LNCAP (cell line): Measurements from ENCODE around the gene DECR2.

Source experiments
- CTCF ChIP-seq: fragments of 450-650 bp; IDR thresholded peaks from 2 replicates; pipeline ENCODE4 v1.5.1; 2017; ENCODE audit warnings: mild to moderate bottlenecking

DECR2 gene

GRCh38 chr16:374616-374926, 27.1 kb upstream of the DECR2 start:
- TF ChIP-seq CTCF = no peak

GRCh38 chr16:375212-375611, 26.5 kb upstream of the DECR2 start:
- TF ChIP-seq CTCF = no peak

DNA sequence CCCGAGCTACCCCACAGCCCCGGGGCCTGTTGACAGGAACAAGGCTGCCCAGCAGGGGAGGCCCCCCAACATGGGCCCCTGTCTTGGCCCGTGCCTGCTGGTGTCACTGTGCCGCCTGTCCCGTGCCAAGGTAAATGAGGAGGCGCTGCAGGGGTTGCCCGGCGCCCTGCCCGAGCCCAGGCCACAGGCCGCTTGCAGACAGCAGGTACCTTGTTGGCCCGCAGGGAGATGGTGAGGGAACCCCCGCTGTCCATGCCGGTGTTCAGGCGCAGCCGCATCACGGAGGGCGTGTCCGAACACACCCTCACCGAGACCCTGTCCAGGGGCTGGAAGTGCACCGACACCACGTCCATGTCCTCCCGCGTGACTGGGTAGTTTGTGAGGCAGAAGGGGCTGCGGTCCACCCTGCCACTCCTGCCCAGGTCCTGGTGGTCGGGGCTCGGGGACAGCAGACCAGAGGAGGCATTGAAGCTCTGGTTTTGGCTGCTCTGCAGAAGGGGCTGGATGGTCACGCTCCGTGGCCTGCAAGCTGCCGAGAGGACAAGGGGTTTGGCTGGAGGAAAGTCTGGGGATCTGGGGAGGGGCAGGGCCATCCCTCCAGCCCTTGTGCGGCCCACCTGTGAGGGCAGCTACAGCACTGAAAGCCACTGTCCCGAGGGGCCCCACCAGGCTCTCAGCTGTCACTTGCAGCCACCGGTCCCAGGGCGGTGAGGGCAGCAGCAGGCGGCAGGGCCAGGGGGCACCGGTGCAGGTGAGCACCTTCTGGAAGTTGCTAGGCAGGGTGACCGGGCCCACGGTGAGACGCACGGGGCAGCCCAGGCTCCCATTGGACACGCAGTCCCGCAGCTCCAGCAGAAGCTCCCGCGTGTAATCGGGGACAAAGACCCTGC, 25.5 kb upstream of the DECR2 start:
- TF ChIP-seq CTCF = no peak

GRCh38 chr16:376817-377418, 24.8 kb upstream of the DECR2 start:
- TF ChIP-seq CTCF = no peak

GRCh38 chr16:377419-377951, 24.2 kb upstream of the DECR2 start:
- no peak for TF ChIP-seq CTCF

DNA sequence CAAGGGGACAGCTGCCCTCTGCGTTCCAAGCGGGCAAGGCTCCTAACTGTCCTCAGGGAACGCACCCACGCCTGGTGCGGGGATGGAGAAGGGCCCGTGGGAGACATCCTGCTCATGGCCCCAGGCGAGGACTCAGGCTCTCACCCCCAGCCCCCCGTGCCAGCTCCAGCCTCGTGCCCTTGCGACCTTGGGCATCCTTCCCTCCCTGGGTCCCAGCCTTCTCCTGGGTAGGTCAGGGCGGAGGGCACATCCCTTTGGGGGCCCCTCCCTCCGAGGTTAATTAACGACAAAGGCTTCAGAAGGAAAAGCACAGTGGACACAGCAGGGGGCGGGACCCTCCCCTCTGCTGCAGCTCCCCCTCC, 22.9 kb upstream of the DECR2 start:
- no peak for TF ChIP-seq CTCF

DNA sequence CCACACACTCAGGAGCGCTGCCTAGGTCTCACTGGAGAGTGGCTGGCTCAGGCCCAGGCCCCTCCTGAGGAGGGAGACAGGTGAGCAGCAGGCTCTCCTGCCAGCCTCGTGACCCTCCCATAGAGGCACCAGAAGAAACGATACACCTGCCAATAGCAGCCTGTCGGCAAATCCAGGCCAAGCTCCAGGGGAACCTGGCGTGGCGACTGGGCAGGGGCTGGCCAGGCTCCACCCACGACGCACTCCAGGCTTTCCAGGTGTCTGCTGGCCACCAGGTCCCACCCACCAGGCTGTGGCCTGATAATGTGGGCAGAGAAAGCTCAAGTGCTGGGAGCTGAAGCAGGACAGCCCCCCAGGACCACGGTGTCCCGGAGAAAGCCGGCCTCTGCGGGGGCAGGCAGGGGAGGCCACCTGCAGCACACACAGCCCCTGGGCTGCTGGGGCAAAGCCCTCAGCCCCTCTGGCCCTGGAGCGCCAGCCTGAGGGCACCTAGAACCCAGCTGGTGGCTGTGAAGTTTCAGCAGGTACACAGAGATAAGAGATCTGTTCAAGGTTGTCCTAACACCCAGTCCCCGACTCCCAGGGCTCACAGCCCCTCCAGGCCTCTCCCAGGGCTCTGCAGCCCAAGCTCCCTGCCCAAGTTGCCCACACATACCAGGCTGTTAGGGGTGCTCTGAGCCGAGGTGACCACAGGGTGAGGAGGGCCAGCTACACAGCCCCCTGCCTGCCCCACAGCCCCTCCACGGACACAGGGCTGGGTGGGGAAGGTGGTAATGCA, 22.3 kb upstream of the DECR2 start:
- no peak for TF ChIP-seq CTCF
